GM19468 (cell line): ENCODE measurements around the gene RNF215.
"Not testable (repeated sequence)": the region's sequence is repeated elsewhere in the genome, so short reads cannot be mapped to it uniquely, and the experiment has no call there.

ENCODE experiments used
- ATAC-seq: cut with Tn5 transposase; IDR thresholded peaks from one replicate; pipeline ENCODE4 v1.9.1; 2021; ENCODE audit warnings: mild to moderate bottlenecking, moderate library complexity, moderate number of reproducible peaks; ENCODE audit not compliant: unreplicated experiment; ENCODE audit errors: extremely low read depth

The RNF215 gene

DNA sequence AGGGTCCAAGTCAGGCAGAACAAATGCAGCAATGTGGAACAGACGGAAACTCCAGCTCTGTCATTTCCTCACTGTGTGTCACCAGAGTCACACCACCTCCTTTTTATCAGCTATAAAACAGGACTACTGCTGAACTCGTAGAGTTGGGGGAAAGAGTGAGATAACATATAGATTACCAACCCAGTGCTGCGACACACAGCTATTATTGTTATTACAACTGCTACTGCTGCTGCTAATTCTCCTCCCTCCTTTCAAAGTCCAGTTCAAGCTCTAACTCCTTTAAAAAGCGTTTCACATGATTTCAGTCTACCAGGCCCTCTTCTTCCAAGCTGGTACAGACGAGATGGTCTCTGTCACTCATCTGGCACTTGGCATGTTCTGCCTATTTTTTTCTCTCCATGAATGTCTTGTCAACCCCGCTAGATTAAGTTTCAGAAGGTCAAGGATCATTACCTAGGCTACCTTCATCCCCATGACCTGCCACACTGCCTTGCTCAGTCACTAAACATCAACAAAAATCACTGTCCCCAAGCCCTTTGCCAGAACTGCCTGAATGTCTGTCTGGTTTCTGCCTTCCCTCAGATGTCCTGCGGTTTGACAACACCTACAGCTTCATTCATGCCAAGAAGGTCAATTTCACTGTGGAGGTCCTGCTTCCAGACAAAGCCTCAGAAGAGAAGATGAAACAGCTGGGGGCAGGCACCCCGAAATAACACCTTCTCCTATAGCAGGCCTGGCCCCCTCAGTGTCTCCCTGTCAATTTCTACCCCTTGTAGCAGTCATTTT lies 34.7 kb upstream of the RNF215 start:
- ATAC-seq: no peak

DNA sequence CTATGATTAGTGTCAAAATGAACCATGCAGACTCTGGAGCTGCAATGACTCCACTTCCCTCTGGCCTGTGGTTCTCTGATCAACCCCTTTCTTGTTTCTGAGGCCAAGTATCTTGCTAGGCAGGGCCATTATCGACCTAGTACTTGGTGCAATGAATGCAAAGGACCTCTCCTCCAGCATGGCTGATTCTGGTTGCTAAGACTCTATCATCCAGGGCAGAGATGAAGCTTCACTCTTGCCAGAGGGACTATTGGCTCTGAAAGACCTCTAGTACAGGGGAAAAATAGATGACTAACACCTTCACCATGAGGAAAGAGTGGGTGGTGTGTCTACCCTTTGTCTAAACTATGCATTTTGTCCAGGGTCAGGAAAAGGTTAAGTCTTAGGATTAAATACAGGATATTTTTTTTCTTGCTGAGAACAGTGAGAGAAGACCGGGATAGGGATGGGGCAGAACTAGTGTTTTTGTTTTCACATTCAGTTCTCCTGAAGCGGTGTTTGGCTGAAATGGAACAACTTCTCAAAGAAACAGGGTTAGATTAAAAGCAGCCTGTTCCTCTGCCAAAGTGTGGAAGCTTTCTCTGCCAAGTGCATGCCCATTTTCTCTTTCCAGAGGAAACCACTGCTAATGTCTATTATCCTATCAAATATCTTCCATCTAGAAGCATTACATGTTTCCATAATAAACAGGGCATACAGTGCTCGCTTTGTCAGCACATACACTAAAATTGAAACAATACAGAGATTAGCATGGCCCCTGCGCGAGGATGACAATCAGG lies 33.3 kb upstream of the RNF215 start:
- ATAC-seq: no peak

DNA sequence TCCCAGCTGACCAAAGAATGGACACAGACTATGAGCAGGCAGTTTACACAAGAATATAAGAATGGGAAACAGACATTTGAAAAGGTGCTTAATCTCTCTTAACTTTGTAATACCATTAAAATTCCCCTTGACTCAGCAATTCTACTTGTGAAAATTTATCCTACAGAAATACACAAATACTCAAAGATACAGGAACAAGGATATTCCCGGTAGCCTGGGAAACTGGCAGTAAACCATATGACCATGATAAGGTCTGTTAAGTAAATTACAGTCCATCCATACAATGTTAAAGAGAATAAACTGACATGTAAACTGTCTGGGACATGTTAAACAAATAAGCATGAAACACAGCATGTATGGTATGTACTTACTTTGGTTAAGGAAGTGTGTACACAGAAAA lies 29.6 kb upstream of the RNF215 start:
- no peak for ATAC-seq

DNA sequence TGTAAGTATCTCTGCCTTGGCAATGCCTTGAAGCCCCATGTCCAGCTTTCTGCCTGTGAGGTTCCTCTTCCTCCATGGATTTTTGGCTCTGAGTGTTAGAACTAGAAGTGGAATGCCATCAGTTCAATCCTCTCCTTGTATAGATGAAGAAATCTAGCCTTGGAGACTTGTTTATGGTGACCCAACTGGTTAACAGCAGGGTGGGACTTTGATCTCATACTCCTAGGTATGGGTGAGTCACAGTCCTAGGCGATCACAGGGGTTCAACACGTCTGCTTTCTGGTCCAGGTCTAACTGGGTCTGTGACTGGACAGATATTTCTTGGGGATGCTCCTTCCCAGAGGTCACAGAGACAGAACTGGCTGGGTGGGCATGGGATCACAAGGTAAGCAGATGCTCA lies 29.2 kb upstream of the RNF215 start:
- no peak for ATAC-seq

DNA sequence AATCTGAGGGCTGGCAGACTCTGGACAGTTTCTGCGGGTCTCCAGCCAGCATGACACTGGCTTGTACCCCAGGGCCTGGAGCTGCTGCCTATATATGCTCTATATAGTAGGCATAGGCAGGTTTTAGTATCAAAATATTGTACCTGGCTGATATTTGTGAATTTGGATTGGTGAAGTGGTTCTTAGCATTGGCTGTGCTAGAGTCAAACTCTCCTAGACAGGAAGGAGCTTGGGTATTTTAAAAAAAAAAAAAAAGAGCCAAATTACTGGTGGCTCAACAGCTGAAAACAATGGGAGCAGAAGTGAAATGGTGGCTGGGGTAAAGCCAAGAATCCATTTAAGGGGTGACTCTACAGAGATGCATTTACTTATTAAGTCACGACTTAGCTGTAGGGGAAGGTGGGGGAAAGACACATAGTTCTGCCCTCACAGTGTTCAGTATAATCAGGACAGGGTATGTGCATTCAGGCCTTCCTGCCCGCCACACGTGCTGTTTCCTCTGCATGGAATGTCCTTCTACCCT lies 27.4 kb upstream of the RNF215 start:
- no peak for ATAC-seq

DNA sequence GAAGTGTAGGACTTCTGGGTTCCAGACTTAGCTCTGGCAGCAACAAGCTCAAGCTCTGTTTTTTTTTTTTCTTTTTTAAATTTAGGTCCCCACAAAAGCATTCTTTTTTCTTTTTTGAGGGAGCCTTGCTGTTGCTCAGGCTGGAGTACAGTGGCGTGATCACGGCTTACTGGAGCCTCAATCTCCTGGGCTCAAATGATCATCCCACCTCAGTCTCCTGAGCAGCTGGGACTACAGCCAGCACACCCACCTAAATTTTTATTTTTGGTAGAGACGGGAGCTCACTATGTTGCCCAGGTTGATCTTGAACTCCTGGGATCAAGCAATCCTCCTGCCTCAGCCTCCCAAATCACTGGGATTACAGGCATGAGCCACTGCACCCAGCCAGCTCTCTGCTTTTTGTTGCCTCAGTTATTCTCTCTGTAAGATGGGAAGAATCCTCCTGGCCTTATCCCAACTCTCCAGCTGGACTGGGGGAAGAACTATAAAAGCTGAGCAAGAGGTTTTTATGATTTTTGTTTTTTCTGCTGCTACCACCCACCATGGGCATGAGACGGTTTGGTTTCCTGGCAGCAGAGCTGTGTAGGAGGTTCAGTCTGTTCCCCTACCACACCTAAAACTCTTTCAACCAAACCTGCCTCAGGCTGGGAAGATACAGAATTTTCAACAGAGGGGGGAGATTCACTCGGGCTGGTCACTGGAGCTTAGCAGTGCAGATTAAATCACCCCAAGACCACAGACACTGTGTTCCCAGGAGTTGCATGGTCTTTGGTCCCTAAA lies 26.7 kb upstream of the RNF215 start:
- no peak for ATAC-seq

DNA sequence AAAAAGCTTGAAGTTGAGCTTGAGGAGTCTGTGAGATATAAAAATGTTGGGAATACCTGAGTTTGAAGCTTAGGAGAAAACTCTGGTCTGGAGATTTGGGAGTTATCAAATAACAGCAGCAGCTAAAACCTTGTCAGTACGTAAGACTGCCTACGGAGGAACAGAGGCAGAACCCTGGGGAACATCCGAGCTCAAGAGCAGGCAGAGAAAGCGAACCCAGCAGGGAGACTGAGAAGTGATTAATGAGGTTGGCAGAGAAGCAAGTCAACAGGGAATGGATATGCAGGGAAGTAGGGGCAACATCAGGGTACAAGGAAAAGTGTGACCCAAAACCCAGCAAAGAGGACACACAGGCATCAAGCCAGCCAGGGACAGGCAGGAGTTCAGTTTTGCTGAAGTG lies 25.8 kb upstream of the RNF215 start:
- ATAC-seq: no peak

DNA sequence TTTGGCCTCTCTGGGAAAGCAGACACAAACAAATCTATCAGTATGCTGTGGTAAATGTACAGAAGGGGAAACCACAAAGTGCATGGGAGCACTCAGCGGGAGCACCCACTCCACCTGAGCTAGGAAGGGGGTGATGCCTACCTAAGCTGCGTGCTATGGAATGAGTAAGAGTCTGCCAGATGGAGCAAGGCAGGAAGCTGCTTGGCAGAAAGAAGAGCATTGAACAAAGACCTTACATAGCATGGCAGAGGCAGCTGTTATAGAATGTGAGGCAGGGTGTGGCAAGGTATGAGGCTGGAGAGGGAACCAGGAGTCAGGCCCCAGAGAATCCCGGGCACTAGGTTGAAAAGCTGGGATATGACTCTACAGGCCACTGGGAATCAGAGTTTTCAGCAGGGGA lies 24.6 kb upstream of the RNF215 start:
- no peak for ATAC-seq

DNA sequence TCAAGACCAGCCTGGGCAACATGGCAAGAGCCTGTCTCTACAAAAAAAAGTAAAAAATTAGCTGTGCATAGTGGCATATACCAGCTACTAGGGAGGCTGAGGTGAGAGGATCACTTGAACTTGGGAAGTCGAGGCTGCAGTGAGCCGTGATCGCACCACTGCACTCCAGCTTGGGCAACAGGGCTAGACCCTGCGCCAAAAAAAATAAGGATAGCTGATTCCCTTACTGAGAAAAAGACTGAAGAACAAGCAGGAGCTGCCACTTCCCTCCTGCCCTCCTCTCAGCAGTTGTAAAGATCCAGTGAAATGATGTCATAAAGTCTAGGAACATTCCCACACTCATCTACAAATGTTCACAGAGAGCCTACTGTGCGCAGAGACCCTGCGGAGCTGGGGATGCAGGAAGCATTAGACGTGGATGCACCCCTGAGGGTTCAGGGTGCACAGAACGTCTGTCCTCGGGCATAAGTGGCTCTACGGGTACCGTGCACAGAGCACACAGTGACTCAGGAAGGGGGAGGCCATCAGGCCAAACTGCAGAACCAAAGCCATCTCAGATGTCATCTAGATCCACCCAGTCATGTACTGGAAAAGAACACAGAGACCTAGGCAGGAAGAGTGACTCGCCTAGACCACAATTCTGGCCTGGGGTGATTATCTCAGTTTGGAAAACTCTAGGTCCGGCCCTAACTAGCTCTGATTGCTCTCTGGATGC lies 21.3 kb upstream of the RNF215 start:
- ATAC-seq: no peak

DNA sequence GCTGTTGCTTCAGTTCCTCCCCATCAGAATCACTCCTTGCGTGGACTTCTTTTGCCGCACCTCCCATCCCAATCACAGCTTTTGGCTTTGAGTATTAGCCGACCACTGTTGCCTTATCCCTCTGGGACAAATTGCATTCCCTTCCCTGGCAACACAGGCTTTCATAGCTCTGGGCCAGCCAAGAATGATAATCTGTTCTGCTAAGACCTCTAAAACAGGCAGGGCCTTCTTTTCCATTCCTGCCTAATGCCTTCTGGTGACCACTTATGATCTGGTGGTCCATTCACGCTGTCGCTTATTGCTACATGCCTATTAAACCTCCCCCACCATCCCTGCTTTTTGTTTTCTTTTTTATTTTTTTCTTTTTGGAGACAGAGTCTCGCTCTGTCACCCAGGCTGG lies 19.2 kb upstream of the RNF215 start:
- no peak for ATAC-seq

DNA sequence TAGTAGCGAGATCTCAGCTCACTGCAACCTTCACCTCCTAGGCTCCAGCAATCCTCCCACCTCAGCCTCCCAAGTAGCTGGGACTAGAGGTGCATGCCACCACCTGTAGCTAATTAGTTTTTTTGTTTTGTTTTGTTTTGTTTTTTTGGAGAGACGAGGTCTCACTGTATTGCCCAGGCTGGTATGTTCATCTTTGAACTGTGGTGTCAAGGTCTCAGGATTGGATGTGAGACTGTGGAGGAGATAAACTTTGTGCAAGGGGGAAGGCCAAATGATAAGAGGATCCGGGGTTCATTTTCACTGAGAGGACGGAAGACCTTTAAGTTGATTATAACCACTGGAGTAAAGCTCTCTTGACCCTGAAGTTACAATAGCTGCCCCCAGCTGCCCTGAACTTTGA lies 18.5 kb upstream of the RNF215 start:
- ATAC-seq: no peak

DNA sequence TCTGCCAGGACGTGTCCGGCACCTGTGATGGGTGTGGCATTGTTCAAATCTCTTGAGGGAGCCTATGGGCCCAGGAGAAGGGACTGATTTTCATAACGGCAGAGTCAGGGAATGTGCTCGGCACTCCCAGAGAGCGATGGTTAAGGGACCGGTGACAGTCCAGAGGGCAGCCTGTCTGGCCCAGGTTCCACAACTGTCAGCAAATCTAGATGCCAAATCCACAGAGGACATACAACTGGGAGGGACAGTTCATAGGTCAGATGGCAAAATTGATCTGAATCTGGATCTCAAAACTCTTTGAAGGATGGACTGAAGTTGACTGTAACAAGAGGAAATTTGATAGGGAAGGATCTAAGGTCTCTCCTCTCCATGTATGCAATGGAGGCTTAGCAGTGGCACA lies 17.1 kb upstream of the RNF215 start:
- no peak for ATAC-seq

DNA sequence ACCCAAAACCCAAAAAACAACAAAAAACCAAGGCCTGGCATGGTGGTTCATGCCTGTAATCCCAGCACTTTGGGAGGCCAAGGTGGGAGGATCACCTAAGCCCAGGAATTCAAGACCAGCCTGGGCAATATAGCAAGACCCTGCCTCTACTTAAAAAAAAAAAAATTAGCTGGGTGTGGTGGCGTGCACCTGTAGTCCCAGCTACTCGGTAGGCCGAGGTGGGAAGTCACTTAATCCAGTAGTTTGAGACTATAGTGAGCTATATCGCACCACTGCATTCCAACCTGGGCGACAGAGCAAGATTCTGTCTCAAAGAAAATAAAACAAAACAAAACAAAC lies 15.5 kb upstream of the RNF215 start:
- not testable (repeated sequence) for ATAC-seq

DNA sequence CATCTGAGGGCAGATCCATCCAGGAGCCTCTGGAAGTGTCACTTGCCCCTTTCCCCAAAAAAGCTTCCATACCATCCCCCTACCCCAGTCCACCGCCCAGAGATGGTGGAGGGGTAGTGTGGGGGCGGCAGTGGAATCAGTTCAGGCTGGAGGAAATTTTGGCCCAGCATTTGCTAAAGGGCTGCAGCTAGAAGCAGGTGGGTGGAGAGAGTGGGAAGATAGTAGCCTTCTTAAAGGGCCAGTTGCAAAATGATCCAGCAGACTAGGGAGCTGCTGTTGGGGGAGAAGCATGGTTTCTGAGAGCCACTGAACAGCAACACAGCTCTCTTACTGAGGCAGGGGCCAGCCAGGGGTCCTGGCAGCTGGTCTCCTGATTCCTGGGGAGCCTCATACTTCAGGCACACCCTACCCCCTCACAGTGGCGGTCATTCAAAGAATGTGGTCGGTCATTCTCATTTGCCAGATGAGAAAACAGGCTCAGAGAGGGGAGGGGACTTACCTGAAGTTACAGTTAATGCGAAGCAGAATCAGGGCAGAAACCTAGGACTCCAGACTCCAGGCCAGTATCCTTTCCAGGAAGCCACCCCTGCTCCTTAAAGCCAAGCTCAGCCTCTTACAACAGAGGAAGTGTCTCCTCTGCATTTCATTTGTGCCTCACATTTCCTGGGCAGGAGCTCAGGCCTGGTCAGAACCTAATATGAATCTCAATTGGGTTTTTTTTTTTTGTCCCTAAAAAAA lies 15.0 kb upstream of the RNF215 start:
- ATAC-seq: no peak

DNA sequence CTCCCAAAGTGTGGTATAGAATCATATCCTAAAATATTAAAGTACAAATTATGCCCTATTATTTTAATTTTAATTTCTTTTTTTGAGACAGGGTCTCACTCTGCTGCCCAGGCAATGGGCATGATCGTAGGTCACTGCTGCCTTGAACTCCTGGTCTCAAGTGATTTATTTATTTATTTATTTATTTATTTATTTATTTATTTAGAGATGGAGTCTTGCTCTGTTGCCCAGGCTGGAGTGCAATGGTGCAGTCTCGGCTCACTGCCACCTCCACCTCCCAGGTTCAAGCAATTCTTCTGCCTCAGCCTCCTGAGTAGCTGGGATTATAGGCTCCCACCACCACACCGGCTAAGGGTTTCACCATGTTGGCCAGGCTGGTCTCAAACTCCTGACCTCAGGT lies 13.8 kb upstream of the RNF215 start:
- not testable (repeated sequence) for ATAC-seq

DNA sequence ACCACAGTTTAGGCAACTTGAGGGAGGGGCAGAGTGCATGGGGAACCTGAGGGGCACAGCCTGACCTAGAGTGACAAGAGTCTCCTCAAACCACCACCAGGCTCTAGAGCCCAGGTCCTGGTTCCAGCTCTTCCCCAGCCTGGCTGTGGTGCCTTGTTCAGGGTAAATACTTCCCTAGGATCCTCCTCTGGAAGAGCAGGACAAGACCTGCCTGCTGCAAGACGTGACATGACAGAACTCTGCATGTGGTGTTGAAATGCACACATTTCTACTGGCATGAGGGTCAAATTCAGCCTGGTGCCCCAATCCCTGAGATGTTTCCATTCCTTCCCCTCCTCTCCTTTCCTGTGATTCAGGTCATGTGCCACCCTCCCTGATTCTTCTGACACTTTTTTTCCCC lies 12.9 kb upstream of the RNF215 start:
- no peak for ATAC-seq

DNA sequence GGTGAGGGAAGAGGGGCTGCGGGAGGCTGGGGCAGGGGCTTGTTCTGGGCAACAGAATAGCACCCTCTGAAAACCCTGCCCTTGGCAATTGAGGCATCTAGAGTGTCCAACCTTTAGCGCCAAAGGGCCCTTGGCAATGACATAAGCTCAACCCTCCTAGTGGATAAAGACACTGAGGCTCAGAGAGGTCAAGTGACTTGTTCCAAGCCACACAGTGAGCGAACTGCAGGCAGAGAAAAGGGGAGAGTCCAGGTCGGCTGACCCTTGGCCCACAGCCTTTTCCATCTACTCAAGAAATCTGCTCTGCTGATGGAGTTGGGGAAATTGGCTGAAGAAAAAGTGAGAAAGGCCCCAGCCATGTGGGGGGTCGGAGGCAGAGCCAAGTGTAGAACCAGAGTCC lies 12.5 kb upstream of the RNF215 start:
- ATAC-seq: no peak

DNA sequence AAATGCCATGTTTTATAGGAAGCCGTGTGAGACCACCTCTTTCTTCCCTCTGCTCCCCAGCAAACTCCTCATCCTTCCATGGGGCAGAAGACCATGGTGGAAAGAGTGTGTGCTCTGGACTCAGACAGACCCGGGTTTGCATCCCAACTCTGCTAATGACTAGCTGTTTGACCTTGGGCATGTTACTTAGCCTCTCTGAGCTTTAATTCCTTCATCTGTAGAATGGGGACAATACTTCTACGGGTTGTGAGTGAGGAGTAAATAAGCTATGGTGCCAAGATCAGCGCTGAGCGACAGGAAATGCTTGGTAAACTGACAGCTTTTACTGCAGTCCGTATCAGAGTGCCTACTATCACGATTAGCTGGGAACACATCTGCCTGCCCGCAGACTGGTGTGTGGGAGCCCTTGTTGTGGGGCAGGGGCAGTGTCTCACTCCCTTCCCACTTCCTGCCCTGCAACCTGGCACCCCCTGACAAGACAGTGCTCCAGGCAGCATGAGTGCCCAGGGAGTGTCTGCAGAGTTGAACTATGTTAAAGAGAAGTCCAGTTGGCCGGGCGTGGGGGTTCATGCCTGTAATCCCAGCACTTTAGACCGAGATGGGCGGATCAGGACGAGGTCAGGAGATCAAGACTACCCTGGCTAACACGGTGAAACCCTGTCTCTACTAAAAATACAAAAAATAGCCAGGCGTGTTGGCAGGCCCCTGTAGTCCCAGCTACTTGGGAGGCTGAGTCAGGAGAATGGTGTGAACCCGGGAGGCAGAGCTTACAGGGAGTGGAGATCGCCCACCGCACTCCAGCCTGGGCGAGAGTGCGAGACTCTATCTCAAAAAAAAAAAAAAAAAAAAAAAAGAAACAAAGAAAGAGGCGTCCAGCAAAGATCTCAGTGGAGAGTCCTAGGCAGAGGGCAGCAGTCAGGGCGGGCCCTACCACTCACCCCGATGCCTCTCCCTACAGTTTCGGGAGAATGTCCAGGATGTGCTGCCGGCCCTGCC lies 11.8 kb upstream of the RNF215 start:
- no peak for ATAC-seq
